ELR (cell line): ENCODE results near the gene ADCY3.
A peak's percentile ranks its signal among the peaks of the same experiment; 100 is the strongest.

Experiments used
- DNase-seq: peaks from one replicate; pipeline ENCODE4 v3.0.0-alpha.2; 2015; ENCODE audit warnings: low read depth

The ADCY3 gene

DNA sequence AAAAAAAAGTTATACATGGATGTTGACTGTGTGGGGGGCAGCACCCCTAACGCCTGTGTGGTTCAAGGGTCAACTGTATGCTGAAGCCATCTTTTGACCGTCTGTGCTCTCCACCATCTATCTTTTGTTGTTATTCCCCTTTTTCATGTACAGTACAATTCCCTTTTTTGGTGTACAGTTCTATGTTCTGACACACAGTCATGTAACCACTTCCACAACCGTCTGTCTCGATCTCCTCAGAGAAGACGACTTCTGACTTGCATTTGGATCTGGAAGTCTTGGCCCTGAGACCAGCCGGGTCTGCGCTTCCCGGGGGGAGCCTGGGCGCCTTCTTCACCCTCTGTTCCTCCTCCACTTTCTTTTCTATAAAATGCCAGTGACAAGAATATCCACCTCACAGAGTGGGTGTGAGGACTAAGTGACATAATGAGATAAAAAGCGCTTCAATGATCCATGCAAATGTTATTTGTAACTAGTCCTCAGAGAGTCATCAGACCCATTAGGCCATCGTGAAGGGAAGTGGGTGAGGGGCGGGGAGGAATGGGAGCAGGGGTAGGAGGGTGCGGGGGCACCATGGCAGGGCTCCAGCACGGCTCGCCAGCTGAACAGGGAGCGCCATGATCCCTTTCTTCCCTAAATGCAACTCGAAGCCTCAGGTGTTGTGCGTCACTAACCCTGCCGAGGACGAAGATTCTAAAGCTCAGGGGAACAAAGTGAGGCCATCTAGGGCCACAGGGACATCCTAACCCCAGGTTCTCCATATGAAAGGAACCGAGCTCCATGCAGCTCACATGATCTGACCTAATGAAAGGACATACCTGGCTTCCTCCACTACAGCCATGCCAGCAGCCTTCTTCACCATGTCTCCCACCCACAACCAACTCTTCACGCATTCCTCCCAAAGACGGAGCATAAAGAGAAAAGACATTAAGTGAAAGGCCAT lies 16.6 kb downstream of the ADCY3 start:
- DNase-seq, result no peak

DNA sequence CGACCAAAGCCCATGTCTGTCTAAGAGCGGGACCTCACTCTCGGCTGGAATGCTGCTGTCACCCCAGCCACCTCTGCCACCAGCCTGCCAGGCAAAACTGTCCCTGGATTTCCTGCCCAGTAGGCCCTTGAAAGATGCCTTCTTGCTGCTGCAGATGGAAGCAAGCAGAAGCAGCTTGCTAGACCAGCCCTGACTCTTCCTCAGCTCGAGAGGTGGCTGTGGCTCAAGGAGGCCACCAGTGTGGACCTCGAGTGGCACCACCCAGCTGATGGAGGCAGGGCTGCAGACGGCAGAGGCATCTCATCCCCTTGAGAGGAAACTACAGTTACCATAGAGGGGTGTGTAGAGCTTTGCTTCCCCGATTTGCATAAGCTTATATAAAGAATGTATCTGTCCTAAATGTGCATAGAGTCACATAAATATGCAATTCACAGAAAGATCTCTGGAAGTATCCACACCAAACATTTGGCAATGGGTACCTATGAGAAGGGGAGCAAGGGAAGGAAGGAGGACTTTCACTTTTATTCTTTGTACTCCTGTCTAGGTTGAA lies 20.6 kb downstream of the ADCY3 start:
- DNase-seq, result no peak

DNA sequence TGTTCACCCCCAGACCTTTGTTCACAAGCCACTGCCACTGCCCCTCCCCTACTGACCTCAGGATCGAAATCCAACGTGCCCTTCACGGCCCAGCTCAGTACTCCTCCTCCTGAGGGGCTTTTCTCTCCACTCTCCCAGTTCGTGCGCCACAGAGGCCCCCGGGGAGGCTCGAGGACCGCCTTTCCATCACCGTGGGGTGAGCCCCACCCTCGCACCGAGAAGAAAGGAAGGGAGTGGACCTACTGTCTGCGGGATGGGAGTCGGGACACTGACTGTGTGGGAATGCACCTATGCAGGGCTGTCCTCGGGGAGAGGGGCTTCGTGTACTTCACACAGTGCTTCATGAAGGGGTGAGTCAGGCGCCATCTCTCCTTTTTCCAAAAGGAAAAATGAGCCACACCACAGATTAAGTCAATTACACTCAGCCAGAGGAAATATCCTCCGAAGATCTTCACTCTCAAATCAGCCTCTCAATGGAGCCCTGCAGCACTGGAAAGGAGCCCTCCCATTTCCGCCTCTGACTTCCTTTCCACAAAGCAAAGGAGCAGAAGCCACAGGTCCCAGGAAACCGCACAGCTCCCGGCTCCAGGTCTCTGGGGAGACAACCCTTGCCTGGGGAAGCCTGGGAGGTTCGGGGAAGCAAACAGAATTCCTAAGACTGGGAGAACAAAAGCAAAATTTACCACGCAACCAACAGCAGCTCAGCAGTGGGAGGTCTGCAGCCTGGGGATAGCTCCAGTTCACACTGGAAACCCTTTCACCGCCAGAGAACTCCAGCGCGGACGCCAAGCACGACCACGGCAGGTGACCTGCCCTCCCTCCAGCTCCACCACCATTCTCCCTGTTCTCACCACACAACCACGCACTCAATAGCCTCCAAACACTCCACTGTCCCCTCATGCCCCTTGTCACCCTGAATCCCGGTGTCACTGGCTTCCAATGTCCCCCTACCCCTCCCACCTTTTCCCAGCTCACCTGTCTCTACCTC lies 21.6 kb downstream of the ADCY3 start:
- DNase-seq, result no peak

DNA sequence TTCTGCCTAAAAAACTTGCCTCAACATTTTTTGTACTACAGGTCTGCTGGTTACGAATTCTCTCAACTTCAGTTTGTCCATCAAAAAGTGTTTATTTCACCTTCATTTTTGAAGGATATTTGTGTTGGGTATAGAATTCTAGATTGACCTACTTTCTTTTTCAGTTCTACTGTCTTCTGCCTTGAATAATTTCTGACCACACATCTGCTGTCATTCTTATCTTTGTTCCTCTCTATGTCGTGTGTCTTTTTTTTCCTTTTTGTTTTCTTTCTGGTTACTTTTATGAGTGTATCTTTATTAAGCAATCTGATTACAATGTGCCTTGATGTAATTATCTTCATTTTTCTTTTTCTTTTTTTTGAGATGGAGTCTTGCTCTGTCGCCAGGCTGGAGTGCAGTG lies 25.3 kb downstream of the ADCY3 start:
- no peak for DNase-seq

DNA sequence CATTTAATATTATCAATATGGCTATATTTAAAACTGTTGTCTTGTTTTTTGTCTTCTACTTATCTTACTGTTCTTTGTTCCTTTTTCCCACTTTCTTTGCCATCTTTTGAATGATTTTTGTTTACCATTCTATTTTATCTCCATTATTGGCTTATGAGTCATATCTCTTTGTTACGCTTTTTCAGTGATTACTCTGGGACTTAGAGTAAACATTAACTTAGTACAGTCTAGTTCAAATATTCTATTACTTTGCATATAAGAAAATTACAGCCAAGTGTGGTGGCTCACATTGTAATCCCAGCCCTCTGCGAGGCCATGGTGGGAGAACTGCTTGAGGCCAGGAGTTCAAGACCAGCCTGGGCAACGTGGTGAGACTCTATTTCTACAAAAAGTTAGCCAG lies 26.1 kb downstream of the ADCY3 start:
- peak; percentile 62 for DNase-seq

DNA sequence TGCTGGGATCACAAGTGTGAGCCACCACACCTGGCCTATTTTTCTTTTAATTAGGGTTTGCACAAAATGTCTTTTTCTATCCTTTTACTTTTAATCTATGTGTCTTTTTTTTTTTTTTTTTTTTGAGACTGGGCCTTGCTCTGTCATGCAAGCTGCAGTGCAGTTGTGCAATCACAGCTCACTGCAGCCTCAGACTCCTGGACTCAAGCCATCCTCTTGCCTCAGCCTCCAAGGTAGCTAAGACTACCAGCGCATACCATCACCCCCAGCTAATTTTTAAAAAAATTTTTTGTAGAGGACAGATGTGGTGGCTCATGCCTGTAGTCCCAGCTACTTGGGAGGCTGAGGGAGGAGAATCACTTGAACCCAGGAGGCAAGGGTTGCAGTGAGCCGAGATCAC lies 27.1 kb downstream of the ADCY3 start:
- no peak for DNase-seq

DNA sequence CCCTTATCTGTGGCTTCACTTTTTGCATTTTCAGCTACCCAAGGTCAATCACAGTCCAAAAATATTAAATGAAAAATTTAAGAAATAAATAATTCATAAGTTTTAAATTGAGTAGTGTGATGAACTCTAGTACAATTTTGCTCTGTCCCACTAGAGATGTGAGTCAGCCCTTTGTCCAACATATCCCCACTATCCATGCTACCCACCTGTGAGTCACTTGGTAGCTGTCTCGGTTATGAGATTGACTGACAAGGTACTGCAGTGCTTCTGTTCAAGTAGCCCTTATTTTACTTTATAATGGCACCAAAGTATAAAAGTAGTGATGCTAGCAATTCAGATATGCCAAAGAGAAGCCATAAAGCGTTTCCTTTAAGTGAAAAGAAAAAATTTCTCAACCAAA lies 28.8 kb downstream of the ADCY3 start:
- DNase-seq, result peak; percentile 27

DNA sequence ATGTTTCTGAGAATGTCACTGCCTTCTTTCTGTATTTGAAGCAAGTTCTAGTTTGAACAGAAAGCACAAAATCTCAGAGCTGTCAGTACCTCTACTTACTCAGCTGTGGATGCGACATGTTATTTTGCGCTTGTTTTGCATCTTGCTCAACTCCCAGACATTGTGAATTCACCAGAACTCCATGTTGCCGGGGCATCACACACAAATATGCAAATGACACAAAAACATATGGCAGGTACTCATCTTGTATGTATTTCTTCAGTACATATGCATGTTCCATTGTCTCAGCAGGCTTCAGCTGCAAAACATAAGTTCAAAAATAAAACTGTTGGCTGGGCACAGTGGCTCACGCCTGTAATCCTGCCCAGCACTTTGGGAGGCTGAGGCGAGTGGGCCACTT lies 30.8 kb downstream of the ADCY3 start:
- no peak for DNase-seq

DNA sequence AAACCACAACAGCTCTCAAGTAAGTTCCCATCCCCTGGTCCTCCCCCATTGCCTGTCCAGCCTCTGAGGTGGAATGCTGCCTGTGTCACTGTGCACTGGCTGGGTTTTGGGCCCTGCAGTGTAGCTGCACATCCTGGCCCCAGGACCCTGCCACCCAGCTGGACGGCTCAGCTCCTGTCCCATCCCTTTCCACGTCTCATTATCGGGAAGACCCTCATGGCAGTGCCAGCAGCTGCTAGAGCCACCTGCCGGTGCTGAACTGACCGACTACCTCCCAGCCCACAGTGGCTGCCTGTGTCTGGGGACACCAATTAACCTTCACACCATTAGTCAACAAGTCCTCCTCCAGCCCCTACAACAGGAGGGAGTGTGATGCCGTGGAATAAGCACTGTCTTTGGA lies 31.9 kb downstream of the ADCY3 start:
- no peak for DNase-seq

DNA sequence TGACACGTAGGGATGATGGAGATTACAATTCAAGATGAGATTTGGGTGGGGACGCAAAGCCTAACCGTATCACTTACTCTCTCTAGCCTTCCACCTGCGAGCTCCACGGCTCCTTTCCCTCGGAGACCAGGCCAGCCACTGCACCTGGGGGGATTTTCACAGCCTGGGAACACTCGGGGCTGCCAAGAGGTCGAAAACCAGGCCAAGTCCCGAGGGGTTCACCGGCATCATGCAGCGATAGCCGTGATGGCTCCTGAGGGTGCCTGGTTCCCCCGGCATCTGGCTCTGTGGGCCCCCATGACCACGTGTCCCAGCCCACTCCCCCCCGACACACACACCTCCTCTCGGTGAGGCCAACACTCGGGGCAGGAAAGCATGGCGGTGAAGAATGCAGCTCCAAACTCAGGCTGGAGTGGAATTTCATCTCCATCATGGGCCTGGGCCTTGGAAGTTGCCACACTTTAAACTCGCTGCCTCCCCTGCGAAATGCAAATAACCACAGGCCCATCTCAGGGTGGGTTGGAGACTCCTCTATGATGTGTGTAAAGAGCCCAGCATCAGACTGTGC lies 32.6 kb downstream of the ADCY3 start:
- DNase-seq, result no peak

DNA sequence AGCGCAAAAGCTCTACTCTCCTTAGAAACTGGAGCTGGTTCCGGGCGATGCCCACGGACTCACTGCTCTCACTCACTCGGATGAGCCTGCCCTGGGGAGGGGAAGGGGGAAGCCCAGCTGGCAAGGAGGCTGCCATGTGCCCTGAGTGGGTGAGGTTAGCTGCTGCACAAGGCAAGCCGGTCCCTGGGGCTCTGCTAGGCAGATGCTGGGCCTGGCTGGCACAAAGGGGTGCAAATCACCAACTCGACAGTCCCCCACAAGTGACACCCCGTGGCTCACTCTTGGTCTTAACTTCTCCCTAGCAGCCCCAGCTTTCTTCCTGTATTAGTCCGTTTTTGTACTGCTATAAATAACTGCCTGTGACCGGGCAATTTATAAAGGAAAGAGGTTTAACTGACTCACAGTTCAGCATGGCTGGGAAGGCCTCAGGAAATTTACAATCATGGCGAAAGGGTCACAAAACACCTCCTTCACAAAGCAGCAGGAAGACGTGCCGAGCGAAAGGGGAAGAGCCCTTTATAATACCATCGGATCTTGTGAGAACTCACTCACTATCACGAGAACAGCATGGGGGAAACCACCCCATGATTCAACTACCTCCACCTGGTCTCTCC lies 33.2 kb downstream of the ADCY3 start:
- DNase-seq, result no peak

DNA sequence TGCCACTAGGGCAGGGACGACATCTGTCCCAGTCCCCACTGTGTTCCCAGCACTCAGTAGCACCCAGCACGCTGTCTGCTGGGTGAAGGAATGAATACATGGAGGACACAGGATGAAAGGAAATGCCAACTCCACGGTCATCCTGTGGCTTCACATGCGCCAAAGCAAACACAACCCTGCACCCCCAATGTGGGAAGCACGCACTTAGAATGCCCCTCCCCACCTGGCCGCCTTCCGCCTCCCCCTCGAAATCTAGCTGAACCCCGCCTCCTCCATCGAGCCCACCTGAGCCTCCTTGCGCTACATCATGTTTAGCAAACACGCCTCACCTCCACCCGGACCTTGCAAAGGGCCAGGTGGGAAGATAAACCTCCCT lies 33.9 kb downstream of the ADCY3 start:
- DNase-seq, result no peak

DNA sequence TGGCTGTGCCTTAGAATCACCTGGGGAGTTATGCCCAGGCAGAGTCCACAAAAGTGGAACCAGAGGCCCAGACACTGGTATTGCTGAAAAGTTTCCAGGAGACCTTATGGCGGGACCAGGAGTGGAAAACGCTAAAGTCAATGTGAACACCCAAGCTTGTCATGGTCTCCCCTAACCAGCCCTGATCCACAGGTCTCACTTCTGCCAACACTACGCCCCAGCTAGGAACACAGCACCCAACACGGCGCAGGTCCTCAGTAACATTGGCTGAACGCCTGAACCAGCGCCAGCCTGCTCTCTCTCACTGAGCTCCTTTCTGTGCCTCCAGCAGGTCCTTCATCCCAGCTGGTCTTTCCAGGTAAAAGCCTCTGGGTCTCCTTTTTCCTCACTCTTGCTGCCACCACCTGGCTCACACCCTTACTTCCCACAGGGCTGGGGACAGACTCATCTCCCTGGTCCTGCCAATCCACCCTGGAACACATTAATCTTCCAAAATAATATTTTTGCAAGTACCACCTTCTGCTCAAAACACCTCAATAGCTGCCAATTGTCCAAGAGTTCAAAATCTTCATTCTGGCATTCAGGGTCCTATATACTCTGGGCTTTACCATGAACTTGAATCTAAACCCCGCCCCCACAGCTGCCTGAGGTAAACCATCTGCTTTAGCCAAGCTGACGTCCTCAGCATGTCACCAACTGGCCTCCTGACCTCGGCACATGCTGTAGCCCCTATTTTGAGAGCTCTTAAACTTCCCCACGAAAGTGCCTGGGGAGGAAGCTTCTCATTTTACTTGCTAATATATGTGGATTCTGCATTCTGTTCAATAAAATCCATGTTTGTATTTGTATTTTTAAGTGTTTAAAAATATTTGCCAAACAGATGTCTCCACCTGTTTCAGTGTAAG lies 34.6 kb downstream of the ADCY3 start:
- DNase-seq, result no peak

DNA sequence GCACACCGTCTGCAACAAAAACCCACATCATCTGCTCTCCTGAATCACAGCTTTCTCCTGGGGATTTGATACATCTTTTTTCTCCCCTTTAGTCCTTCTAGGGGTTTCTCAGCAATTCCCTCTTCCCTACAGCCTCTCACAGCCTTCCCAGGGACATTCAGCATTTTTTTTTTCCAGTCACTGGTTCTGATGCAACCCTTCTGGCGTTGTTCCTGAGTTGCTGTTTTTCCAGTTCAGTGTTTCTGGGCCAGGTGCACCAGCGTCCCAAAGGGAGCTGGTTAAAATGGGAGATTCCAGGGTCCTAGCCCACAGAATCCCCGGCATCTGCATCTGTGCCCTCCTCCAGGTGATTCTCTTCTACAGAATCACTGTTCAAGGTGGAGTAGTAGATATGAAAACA lies 36.1 kb downstream of the ADCY3 start:
- no peak for DNase-seq

DNA sequence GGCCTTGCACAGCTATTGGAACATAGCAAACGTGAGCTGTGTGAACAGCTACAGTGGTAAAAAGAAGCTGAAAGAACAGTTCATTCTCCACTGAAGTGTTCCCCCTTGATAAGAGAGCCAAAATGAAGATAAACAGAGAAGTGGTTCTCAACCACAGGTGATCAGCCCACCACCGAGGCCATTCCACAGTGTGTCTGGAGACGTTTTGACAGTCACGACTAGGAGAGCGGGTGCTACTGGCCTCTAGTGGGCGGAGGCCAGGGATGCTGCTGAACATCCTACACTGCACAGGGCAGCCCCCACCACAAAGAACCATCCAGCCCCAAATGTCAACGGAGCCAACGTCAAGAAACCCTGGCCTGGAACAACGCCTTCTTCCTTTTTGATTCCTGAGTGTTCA lies 38.4 kb downstream of the ADCY3 start:
- DNase-seq, result no peak

DNA sequence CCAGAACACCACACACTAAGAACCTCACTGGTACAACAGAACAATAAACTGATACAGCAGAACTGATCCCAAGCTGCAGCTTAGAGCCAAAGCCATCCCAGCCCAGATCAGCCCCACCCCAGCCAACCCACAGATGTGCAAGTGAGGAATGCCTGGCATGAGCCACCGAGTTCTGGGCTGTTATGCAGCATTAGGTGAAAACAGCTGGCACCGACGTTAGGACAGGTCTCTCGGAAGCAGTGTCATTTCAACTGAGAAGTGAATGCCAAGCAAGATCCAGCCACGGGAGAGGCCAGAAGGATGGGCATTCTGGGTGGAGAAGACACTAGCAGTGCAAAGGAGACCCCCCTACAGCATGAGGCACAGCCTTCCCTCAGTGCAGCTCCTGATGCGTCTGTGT lies 38.9 kb downstream of the ADCY3 start:
- DNase-seq, result no peak

DNA sequence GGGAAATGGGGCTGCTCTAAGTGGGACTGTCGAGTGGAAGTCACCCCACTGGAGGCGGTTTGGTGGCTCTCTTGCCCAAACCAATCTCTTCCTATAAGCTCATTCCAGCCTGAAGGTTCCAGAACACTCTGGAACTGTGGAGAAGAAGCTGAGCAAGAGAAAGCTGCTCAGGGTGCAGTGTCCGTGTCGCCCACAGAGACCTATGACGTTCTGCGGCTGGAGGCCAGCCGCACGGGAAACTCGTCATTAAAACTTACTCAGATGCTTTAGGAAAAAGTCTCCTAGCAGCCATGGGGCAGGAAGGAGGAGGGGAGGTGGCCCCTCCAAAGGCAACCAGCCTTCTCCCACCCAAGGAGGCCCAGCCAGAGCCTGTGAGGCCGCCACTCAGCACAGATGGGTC lies 41.7 kb downstream of the ADCY3 start:
- DNase-seq, result peak; percentile 45

DNA sequence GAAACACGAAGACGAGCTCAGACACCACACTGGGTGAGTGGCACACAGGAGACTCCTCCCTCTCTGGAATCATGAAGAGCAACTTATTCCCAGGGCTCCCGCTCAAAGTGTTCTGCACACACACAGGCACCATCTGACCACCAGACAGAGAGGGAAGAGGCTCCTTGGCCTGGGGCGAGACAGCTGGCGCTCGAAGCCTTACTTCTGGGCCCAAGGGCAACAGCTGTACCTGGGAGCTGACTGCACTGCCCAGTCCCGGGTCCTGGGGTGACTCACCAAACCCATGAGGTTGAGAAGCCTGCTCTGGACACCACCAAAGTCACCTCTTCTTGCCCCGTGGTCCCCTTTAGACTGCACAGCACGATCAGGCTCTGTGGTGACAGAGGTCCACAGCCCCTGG lies 42.4 kb downstream of the ADCY3 start:
- peak; percentile 7 for DNase-seq

DNA sequence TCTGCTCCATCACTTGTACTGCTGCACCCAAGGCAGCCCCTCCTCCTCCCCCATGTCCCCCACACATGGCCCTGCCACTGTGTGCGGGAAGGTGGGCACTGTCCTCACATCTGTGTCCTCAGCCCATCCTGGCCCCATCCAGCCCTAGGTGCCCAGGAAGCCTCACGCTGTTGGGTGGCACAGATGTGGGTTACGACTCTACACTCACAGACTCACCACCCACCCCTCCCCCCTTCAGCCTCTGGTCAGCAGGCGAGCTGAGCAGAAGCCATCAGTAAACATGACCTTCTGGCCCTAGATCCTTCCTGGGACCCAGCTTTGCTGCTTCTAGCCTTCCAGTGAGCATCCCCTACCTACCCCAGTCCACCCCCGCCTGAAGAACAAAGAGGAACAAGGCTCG lies 43.0 kb downstream of the ADCY3 start:
- no peak for DNase-seq

DNA sequence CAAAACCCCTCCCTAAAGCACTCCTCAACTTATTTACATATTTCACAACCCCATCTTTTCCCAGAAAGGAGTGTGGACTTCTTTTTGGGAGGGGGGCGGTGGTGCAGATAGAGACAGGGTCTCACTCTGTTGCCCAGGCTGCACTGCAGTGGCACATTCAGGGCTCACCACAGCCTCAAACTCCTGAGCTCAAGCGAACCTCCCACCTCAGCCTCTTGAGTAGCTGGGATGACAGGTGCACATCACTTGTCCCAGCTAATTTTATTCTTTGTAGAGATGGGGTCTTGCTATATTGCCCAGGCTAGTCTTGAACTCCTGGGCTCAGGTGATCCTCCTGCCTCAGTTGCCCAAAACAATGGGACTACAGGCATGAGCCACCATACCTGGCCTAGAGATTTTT lies 44.1 kb downstream of the ADCY3 start:
- DNase-seq, result no peak

DNA sequence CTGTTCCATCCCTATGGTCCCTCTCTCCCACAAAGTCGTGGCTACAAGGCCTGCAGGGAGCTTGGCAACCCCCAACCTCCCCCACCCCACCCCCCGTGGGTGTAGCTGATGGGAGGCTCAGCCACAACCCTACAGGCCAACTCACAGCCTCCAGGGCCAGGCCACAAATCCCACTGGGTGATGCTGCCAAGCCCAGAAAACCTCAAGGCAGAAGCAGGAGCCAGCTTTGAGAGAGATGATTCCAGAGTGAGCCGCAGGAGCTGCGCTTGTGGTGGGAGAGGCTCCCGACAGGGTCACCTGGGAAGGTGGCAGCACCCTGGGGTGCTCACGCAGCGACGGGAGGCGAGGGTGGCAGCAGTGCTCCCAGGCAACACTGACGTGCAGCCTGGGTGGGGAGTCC lies 44.8 kb downstream of the ADCY3 start:
- no peak for DNase-seq
